Measurements from ENCODE around the gene BCL11B. TPM values are rescaled to one million over a fixed set of nuclear protein-coding genes. Genes with fewer than 3 reads are reported as not detected.

BCL11B gene
- total and polyA plus RNA-seq, 2 donors = 15.1 to 55.5 TPM

- no peak for DNase-seq (ENCODE audit: low read depth in 6 of 9, low spot score in 9 of 9)
- Histone ChIP-seq H3K27ac (ENCODE audit: low read depth in 1 of 2, low read length in 1 of 2) (no peak overlapping the region), H3K9me3 (ENCODE audit: control insufficient read depth in 2 of 2, insufficient read depth in 1 of 2, low read length in 1 of 2) (no peaks in the 10 kb centered on the region), H3K27me3 (ENCODE audit: control insufficient read depth in 2 of 2, insufficient read depth in 1 of 2, low read length in 1 of 2) (peaks cover 0 to 4% of the 10 kb centered on the region in 2 donors), H3K4me1 (ENCODE audit: control insufficient read depth in 2 of 2, insufficient read depth in 2 of 2, low read length in 2 of 2) (no peaks in the 10 kb centered on the region), H3K4me3 (ENCODE audit: low read length in 2 of 2) (no peak overlapping the region), H3K36me3 (ENCODE audit: control insufficient read depth in 2 of 2, insufficient read depth in 2 of 2, low read length in 1 of 2) (no peaks in the 10 kb centered on the region)
- 90% methylated on average over 12 of the region's 12 CpGs for WGBS
These were observed 17.6 kb upstream of the BCL11B start for GRCh38 chr14:99289394-99290189.

DNA sequence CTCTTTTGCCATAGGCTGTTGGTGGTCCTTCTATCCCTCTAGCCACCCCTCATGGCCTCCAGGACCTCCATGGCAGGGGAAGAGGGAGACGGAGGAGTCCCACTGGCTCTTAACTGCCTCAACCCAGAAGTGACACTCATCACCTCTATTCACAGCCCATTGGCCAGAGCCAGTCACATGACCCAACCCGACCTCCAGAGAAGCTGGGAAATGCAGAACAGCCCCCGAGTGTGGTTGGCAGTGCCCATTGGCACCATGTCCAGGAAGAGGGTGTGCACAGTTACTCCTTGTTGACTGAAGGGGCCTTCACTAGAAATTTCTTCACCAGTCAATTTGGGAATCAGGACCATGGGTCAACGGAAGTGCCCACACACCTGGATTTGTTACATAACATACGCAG, 17.0 kb upstream of the BCL11B start:
- Histone ChIP-seq H3K36me3 (ENCODE audit: control insufficient read depth in 2 of 2, insufficient read depth in 2 of 2, low read length in 1 of 2) (no peaks in the 10 kb centered on the region), H3K27me3 (ENCODE audit: control insufficient read depth in 2 of 2, insufficient read depth in 1 of 2, low read length in 1 of 2) (peaks cover 0 to 9% of the 10 kb centered on the region in 2 donors), H3K9me3 (ENCODE audit: control insufficient read depth in 2 of 2, insufficient read depth in 1 of 2, low read length in 1 of 2) (no peaks in the 10 kb centered on the region), H3K4me1 (ENCODE audit: control insufficient read depth in 2 of 2, insufficient read depth in 2 of 2, low read length in 2 of 2) (no peaks in the 10 kb centered on the region), H3K27ac (ENCODE audit: low read depth in 1 of 2, low read length in 1 of 2) (no peak overlapping the region), H3K4me3 (ENCODE audit: low read length in 2 of 2) (no peak overlapping the region)
- WGBS = 94% methylated on average over 5 of the region's 5 CpGs
- DNase-seq (ENCODE audit: low read depth in 6 of 9, low spot score in 9 of 9) = no peak

GRCh38 chr14:99287269-99287942, 15.4 kb upstream of the BCL11B start:
- Histone ChIP-seq H3K27me3 (ENCODE audit: control insufficient read depth in 2 of 2, insufficient read depth in 1 of 2, low read length in 1 of 2) (peaks cover 0 to 20% of the 10 kb centered on the region in 2 donors), H3K27ac (ENCODE audit: low read depth in 1 of 2, low read length in 1 of 2) (no peak overlapping the region), H3K4me1 (ENCODE audit: control insufficient read depth in 2 of 2, insufficient read depth in 2 of 2, low read length in 2 of 2) (no peaks in the 10 kb centered on the region), H3K4me3 (ENCODE audit: low read length in 2 of 2) (no peak overlapping the region), H3K36me3 (ENCODE audit: control insufficient read depth in 2 of 2, insufficient read depth in 2 of 2, low read length in 1 of 2) (no peaks in the 10 kb centered on the region), H3K9me3 (ENCODE audit: control insufficient read depth in 2 of 2, insufficient read depth in 1 of 2, low read length in 1 of 2) (no peaks in the 10 kb centered on the region)
- DNase-seq (ENCODE audit: low read depth in 6 of 9, low spot score in 9 of 9) = no peak
- 90% methylated on average over 13 of the region's 13 CpGs for WGBS

- Histone ChIP-seq H3K9me3 (ENCODE audit: control insufficient read depth in 2 of 2, insufficient read depth in 1 of 2, low read length in 1 of 2) (no peaks in the 10 kb centered on the region), H3K36me3 (ENCODE audit: control insufficient read depth in 2 of 2, insufficient read depth in 2 of 2, low read length in 1 of 2) (no peaks in the 10 kb centered on the region), H3K27ac (ENCODE audit: low read depth in 1 of 2, low read length in 1 of 2) (no peak overlapping the region), H3K4me1 (ENCODE audit: control insufficient read depth in 2 of 2, insufficient read depth in 2 of 2, low read length in 2 of 2) (no peaks in the 10 kb centered on the region), H3K4me3 (ENCODE audit: low read length in 2 of 2) (no peak overlapping the region), H3K27me3 (ENCODE audit: control insufficient read depth in 2 of 2, insufficient read depth in 1 of 2, low read length in 1 of 2) (peaks cover 0 to 20% of the 10 kb centered on the region in 2 donors)
- 74% methylated on average over 2 of the region's 2 CpGs for WGBS
- DNase-seq (ENCODE audit: low read depth in 6 of 9, low spot score in 9 of 9) = no peak
These were observed 14.8 kb upstream of the BCL11B start for GRCh38 chr14:99286761-99287160.

DNA sequence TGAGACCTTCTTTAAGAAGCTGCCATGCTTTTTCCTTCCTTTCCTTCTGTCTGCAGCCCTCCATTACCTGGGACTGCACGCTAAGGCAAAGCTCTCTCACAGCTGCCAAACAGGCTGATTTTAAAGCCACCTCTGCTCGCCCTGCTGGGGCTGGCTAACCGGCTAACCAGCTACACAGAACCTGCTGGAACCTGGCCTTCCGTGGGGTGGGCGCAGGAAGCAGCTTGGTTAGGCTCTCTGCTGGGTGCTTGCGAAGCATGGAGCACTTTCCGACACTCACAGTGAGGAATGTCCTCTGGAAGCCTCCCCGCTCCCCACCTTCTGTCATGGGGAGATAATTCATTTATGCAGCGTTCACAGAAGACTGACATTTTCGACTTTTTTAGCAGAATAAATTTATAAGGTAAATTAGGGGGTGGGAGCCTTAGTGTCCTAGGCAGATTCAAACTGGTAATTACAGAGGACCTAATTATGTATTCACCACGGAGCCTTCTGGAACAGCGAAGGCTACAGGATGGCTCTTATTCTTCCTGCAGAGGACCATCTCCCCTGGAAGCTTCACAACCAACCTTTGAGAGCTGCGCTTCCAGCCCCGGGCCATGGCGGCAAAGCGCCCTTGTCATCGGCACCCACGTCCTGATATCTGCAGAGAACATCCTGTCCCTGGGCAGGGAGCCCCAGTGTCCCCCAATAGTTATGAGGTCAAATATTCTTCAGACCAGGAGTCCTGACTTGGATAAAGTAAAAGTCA, 12.4 kb upstream of the BCL11B start:
- Histone ChIP-seq H3K4me3 (ENCODE audit: low read length in 2 of 2) (no peak overlapping the region), H3K27ac (ENCODE audit: low read depth in 1 of 2, low read length in 1 of 2) (no peak overlapping the region), H3K9me3 (ENCODE audit: control insufficient read depth in 2 of 2, insufficient read depth in 1 of 2, low read length in 1 of 2) (no peaks in the 10 kb centered on the region), H3K27me3 (ENCODE audit: control insufficient read depth in 2 of 2, insufficient read depth in 1 of 2, low read length in 1 of 2) (peaks cover 0 to 35% of the 10 kb centered on the region in 2 donors), H3K4me1 (ENCODE audit: control insufficient read depth in 2 of 2, insufficient read depth in 2 of 2, low read length in 2 of 2) (peaks cover 5 to 7% of the 10 kb centered on the region in 2 donors), H3K36me3 (ENCODE audit: control insufficient read depth in 2 of 2, insufficient read depth in 2 of 2, low read length in 1 of 2) (no peaks in the 10 kb centered on the region)
- DNase-seq (ENCODE audit: low read depth in 6 of 9, low spot score in 9 of 9) = no peak
- 72% methylated on average over 18 of the region's 18 CpGs for WGBS

DNA sequence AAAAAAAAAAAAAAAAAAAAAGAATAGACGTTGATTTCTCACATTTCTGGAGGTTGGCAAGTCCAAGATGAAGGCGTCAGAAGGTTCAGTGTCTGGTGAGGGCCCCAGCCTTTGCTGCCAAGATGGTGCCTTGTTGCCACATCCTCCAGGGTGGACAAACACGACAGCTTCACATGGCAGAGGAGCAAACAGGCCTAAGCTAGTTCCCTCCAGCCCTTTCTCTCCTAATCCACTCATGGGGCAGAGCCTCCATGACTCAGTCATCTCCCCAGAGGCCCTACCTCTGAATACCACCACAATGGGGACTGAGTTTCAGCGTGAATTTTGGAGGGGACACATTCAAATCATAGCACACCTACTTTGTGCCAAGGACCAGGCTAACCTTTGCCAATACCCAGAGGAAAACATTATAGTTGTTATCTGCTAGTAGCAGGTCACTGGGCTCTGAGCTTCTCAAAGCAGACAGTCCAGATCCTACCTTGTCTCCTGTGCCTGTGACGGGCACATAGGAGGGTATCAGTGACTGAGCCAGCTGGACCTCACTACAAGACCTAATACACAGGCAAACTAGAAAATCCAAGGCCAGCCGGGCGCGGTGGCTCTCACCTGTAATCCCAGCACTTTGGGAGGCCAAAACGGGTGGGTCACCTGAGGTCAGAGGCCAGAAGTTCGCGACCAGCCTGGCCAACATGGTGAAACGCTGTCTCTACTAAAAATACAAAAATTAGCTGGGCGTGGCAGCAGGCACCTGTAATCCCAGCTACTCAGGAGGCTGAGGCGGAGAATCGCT, 10.5 kb upstream of the BCL11B start:
- WGBS = 96% methylated on average over 15 of the region's 15 CpGs
- Histone ChIP-seq H3K36me3 (ENCODE audit: control insufficient read depth in 2 of 2, insufficient read depth in 2 of 2, low read length in 1 of 2) (no peaks in the 10 kb centered on the region), H3K4me1 (ENCODE audit: control insufficient read depth in 2 of 2, insufficient read depth in 2 of 2, low read length in 2 of 2) (peaks cover 8 to 11% of the 10 kb centered on the region in 2 donors), H3K9me3 (ENCODE audit: control insufficient read depth in 2 of 2, insufficient read depth in 1 of 2, low read length in 1 of 2) (no peaks in the 10 kb centered on the region), H3K27me3 (ENCODE audit: control insufficient read depth in 2 of 2, insufficient read depth in 1 of 2, low read length in 1 of 2) (peaks cover 7 to 54% of the 10 kb centered on the region in 2 donors), H3K27ac (ENCODE audit: low read depth in 1 of 2, low read length in 1 of 2) (no peak overlapping the region), H3K4me3 (ENCODE audit: low read length in 2 of 2) (no peak overlapping the region)
- no peak for DNase-seq (ENCODE audit: low read depth in 6 of 9, low spot score in 9 of 9)

GRCh38 chr14:99281396-99281795, 9.4 kb upstream of the BCL11B start:
- WGBS = 84% methylated on average over 11 of the region's 11 CpGs
- Histone ChIP-seq H3K27me3 (ENCODE audit: control insufficient read depth in 2 of 2, insufficient read depth in 1 of 2, low read length in 1 of 2) (peaks cover 11 to 65% of the 10 kb centered on the region in 2 donors), H3K9me3 (ENCODE audit: control insufficient read depth in 2 of 2, insufficient read depth in 1 of 2, low read length in 1 of 2) (no peaks in the 10 kb centered on the region), H3K36me3 (ENCODE audit: control insufficient read depth in 2 of 2, insufficient read depth in 2 of 2, low read length in 1 of 2) (no peaks in the 10 kb centered on the region), H3K4me1 (ENCODE audit: control insufficient read depth in 2 of 2, insufficient read depth in 2 of 2, low read length in 2 of 2) (peaks cover 8 to 16% of the 10 kb centered on the region in 2 donors), H3K27ac (ENCODE audit: low read depth in 1 of 2, low read length in 1 of 2) (no peak overlapping the region), H3K4me3 (ENCODE audit: low read length in 2 of 2) (no peak overlapping the region)
- DNase-seq (ENCODE audit: low read depth in 6 of 9, low spot score in 9 of 9) = no peak

- WGBS = 44% methylated on average over 4 of the region's 4 CpGs
These were observed 8.9 kb upstream of the BCL11B start for GRCh38 chr14:99280852-99281251.

More at GRCh38 chr14:99280852-99281251, 8.9 kb upstream of the BCL11B start:
- H3K4me3 ChIP-seq (ENCODE audit: low read length in 2 of 2) = no peak overlapping the region
- H3K4me1 ChIP-seq (ENCODE audit: control insufficient read depth in 2 of 2, insufficient read depth in 2 of 2, low read length in 2 of 2) = peaks cover 8 to 16% of the 10 kb centered on the region in 2 donors
- H3K27ac ChIP-seq (ENCODE audit: low read depth in 1 of 2, low read length in 1 of 2) = no peak overlapping the region
- H3K9me3 ChIP-seq (ENCODE audit: control insufficient read depth in 2 of 2, insufficient read depth in 1 of 2, low read length in 1 of 2) = no peaks in the 10 kb centered on the region
- H3K27me3 ChIP-seq (ENCODE audit: control insufficient read depth in 2 of 2, insufficient read depth in 1 of 2, low read length in 1 of 2) = peaks cover 16 to 66% of the 10 kb centered on the region in 2 donors
- DNase-seq (ENCODE audit: low read depth in 6 of 9, low spot score in 9 of 9) = peak in 1 of 9 donors; percentile 35
- no peaks in the 10 kb centered on the region for H3K36me3 ChIP-seq (ENCODE audit: control insufficient read depth in 2 of 2, insufficient read depth in 2 of 2, low read length in 1 of 2)

Data from thymus (tissue), 11 donors.